OCI-LY7 (cell line): ENCODE measurements around the gene ABCA2. TPM values are rescaled to one million over a fixed set of nuclear protein-coding genes. Genes with fewer than 3 reads are reported as not detected.
A peak's percentile ranks its signal among the peaks of the same experiment; 100 is the strongest.

Experiments
- BruUV-seq: library from RNA; stranded (reverse); fragments of 400-500 nt; replicated peaks from 2 replicates; lab custom pipeline; 2021; lab: Mats Ljungman, UMichigan
- CTCF ChIA-PET: fragments of 300-600 bp; sonication (Branson Sonifier 250); formaldehyde crosslinking; loops from one replicate; lab custom pipeline; 2022; ENCODE audit warnings: antibody characterized with exemption; ENCODE audit not compliant: unreplicated experiment; lab: Charles Lee
- POLR2A ChIA-PET: fragments of 300-600 bp; sonication (Branson Sonifier 250); formaldehyde crosslinking; loops from one replicate; lab custom pipeline; 2022; ENCODE audit warnings: antibody characterized with exemption; lab: Charles Lee
- DNase-seq: peaks from one replicate; pipeline ENCODE4 v3.0.0-alpha.2; 2015; ENCODE audit warnings: low spot score
- H2AFZ ChIP-seq: fragments of 200-600 bp; sonication (generic), shearing (Covaris generic); 2 replicates; pipeline ENCODE4 v1.6.1; 2014; ENCODE audit warnings: mild to moderate bottlenecking, antibody characterized with exemption, low read length, moderate library complexity
- H3K27ac ChIP-seq: fragments of 200-600 bp; sonication (generic); 2 replicates; pipeline ENCODE4 v1.5.1; 2014; ENCODE audit warnings: mixed run types, low read depth, mild to moderate bottlenecking, moderate library complexity, low read length, inconsistent platforms; ENCODE audit not compliant: poor library complexity, severe bottlenecking
- H3K36me3 ChIP-seq: fragments of 200-600 bp; sonication (generic); 2 replicates; pipeline ENCODE4 v1.6.1; 2014; ENCODE audit warnings: mild to moderate bottlenecking, antibody characterized with exemption, low read length, moderate library complexity, mixed read lengths; ENCODE audit not compliant: insufficient read depth
- H3K4me1 ChIP-seq: fragments of 200-600 bp; sonication (generic); 2 replicates; pipeline ENCODE4 v1.5.1; 2014; ENCODE audit warnings: mild to moderate bottlenecking, low read length; ENCODE audit not compliant: insufficient read depth, poor library complexity, severe bottlenecking
- H3K4me2 ChIP-seq: fragments of 200-600 bp; sonication (generic); 2 replicates; pipeline ENCODE4 v1.6.1; 2014; ENCODE audit warnings: mild to moderate bottlenecking, low read length
- H3K4me3 ChIP-seq: fragments of 200-600 bp; sonication (generic); 2 replicates; pipeline ENCODE4 v1.5.1; 2014; ENCODE audit warnings: mild to moderate bottlenecking, low read depth, low read length; ENCODE audit not compliant: poor library complexity, severe bottlenecking
- H3K79me2 ChIP-seq: fragments of 200-600 bp; sonication (generic); 2 replicates; pipeline ENCODE4 v1.6.1; 2016; ENCODE audit warnings: low read depth, mild to moderate bottlenecking, low read length, moderate library complexity, mixed read lengths; ENCODE audit not compliant: insufficient read depth
- H3K9me2 ChIP-seq: fragments of 200-600 bp; sonication (generic); 2 replicates; pipeline ENCODE4 v1.6.1; 2016; ENCODE audit warnings: mild to moderate bottlenecking, low read length, mixed read lengths; ENCODE audit not compliant: insufficient read depth
- H3K9me3 ChIP-seq: fragments of 200-600 bp; sonication (generic); 2 replicates; pipeline ENCODE4 v1.6.1; 2014; ENCODE audit warnings: mild to moderate bottlenecking, mixed run types, low read length, mixed read lengths
- H4K20me1 ChIP-seq: fragments of 200-600 bp; sonication (generic); 2 replicates; pipeline ENCODE4 v1.6.1; 2014; ENCODE audit warnings: mild to moderate bottlenecking, antibody characterized with exemption, low read length, moderate library complexity, mixed read lengths; ENCODE audit not compliant: insufficient read depth
- CTCF ChIP-seq: fragments of 200-600 bp; sonication (generic); conservative IDR thresholded peaks from 2 replicates; pipeline ENCODE4 v1.5.1; 2014; ENCODE audit warnings: mild to moderate bottlenecking, antibody characterized with exemption, low read length, moderate library complexity, mixed read lengths
- EZH2phosphoT487 ChIP-seq: fragments of 200-600 bp; sonication (generic); IDR thresholded peaks from 2 replicates; pipeline ENCODE4 v1.6.1; 2018; ENCODE audit warnings: low read depth, borderline replicate concordance, mild to moderate bottlenecking, mixed run types, antibody characterized with exemption, low read length, moderate library complexity, mixed read lengths
- intact Hi-C: fragments of 100-400 bp; cut with micrococcal nuclease; formaldehyde crosslinking; loops from one replicate; pipeline ENCODE4 v1.10.0; 2022; ENCODE audit not compliant: unreplicated experiment
- total RNA-seq, 2 experiments: library from RNA; depleted of rRNA in 1 of 2; stranded (reverse); fragments of >200 nt in 1 of 2; shearing (Covaris generic) in 1 of 2; gene quantifications; 2 replicates each; pipeline ENCODE4 v1.2.3, GENCODE V29; 2014 to 2022

ABCA2 gene
- total RNA-seq, 2 experiments from 2014 or later, result 4.1 to 10.6 TPM

- Histone ChIP-seq H3K9me2 (no peaks in the 10 kb centered on the region), H3K4me2 (peak overlapping the region; percentile 94; the same call in 1 of the 2 replicates), H3K79me2 (no peaks in the 10 kb centered on the region; the same call in 1 of the 2 replicates), H4K20me1 (no peaks in the 10 kb centered on the region), H3K27ac (no peak overlapping the region), H3K36me3 (0 out of 2 replicates have a peak, but pooled peaks cover 3% of the 10 kb centered on the region), H2AFZ (no peak overlapping the region), H3K4me3 (no peak overlapping the region), H3K4me1 (peaks cover 41% of the 10 kb centered on the region), H3K9me3 (no peaks in the 10 kb centered on the region)
- DNase-seq, result no peak
- ChIA-PET POLR2A (no interaction called here), CTCF (interaction anchor here (0.6 kb wide), 1 partner anchor 688 kb away, joined by 11 read pairs; no protein-coding TSS in a partner anchor)
- TF ChIP-seq CTCF (no peak), EZH2phosphoT487 (no peak)
- intact Hi-C loops, result no loop called here
- no TSS peak for BruUV-seq
These were observed 33.7 kb downstream of the ABCA2 start for GRCh38 chr9:136994180-136994887.

DNA sequence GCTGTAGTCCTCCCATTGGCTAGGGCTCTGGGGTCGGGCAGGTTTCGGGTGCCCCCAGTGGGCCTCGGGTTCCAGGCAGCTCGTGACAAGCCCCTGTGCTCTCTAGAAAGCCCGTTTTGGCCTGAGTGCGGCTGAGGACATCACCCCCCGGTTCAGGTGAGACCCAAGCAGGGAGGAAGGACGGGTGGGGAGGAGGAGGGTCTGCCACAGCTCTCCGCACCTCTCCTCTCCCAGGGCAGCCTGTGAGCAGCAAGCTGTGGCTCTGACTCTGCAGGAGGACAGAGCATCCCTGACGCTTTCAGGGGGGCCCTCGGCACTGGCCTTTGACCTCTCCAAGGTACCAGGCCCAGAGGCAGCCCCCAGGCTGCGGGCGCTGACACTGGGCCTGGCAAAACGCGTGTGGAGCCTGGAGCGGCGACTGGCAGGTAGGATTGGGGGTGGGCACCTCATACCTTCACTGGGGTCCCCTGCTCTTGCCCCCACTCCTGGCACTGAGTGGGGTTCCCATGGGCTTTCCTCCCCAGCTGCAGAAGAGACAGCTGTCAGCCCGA lies 35.1 kb downstream of the ABCA2 start:
- intact Hi-C loops, result loop anchor here (2.0 kb wide), 1 partner anchor 48 kb away; the partner anchor contains the start of genes C8G and FBXW5

More for the DNA sequence above, 35.1 kb downstream of the ABCA2 start:
- H3K4me1 ChIP-seq, result peaks cover 35% of the 10 kb centered on the region
- peak overlapping the region; percentile 60; the same call in 1 of the 2 replicates for H2AFZ ChIP-seq
- ChIA-PET POLR2A (interaction anchor here (0.6 to 1.5 kb wide), 6 partner anchors 8 to 263 kb away, joined by 3 to 7 read pairs (median 4); partner anchors contain the start of gene LCNL1), CTCF (interaction anchor here (0.6 kb wide), 1 partner anchor 17 kb away, joined by 3 read pairs; no protein-coding TSS in a partner anchor)
- DNase-seq, result no peak
- H3K9me3 ChIP-seq, result no peaks in the 10 kb centered on the region
- BruUV-seq, result no TSS peak
- H3K4me3 ChIP-seq, result peak overlapping the region; percentile 79
- no peaks in the 10 kb centered on the region for H3K9me2 ChIP-seq
- TF ChIP-seq CTCF (no peak), EZH2phosphoT487 (no peak)
- H3K79me2 ChIP-seq, result no peaks in the 10 kb centered on the region; the same call in 1 of the 2 replicates
- H4K20me1 ChIP-seq, result no peaks in the 10 kb centered on the region
- H3K4me2 ChIP-seq, result peak overlapping the region; percentile 94
- H3K36me3 ChIP-seq, result 0 out of 2 replicates have a peak, but pooled peaks cover 3% of the 10 kb centered on the region
- peak overlapping the region; percentile 63 for H3K27ac ChIP-seq
